Adrenal gland (tissue), 5 donors: ENCODE results near the gene FOLR1.

Experiments
- CTCF ChIP-seq, 6 experiments: fragments of 450-650 bp in 4 of 6; fragments of 200-600 bp in 2 of 6; sonication (generic) in 1 of 6; IDR thresholded peaks; 1 replicate in 5 of 6; 2 replicates in 1 of 6; pipeline versions ENCODE4 v1.5.1 to v1.8.0; 2016 to 2021; ENCODE audit warnings: antibody characterized with exemption in 6 of 6, mild to moderate bottlenecking in 2 of 6, moderate library complexity in 1 of 6
- POLR2A ChIP-seq, 2 donors: fragments of 450-650 bp; IDR thresholded peaks; one replicate each; pipeline ENCODE4 v1.6.1; 2017; ENCODE audit warnings: antibody characterized with exemption in 2 of 2, mild to moderate bottlenecking in 2 of 2, moderate library complexity in 1 of 2
- donor health status: DM: no; HTN: no; CAD: no.

GRCh38 chr11:72232260-72233055 is 40.5 kb downstream of the FOLR1 start:
- TF ChIP-seq CTCF (IDR thresholded peaks at IDR 0.05): no peak
- TF ChIP-seq POLR2A (IDR thresholded peaks at IDR 0.05): no peak
